H1 (cell line): ENCODE measurements around the gene GSG1L. TPM values are rescaled to one million over a fixed set of nuclear protein-coding genes. Genes with fewer than 3 reads are reported as not detected.

Source experiments
- CTCF ChIA-PET: fragments of 300-600 bp; sonication (Branson Sonifier 250); formaldehyde crosslinking; loops from one replicate; lab custom pipeline; 2021; ENCODE audit not compliant: partially characterized antibody; lab: Charles Lee
- POLR2A ChIA-PET: fragments of 300-600 bp; sonication (Branson Sonifier 250); formaldehyde crosslinking; loops from one replicate; lab custom pipeline; 2021; ENCODE audit warnings: inconsistent platforms; ENCODE audit not compliant: partially characterized antibody; lab: Charles Lee
- DNase-seq, 2 experiments: peaks; one replicate each; pipeline versions ENCODE4 v3.0.0 to v3.0.0-alpha.2; 2010 to 2022; ENCODE audit warnings: low spot score in 2 of 2, low read depth in 1 of 2, mixed read lengths in 1 of 2
- FAIRE-seq: peaks from 2 replicates; lab custom pipeline; 2011; peaks lifted over from hg19 to GRCh38; lab: Jason Lieb, UNC
- H2AFZ ChIP-seq: 2 replicates; pipeline ENCODE4 v1.8.1; 2012; ENCODE audit warnings: low read length, inconsistent platforms
- H2AK5ac ChIP-seq: 2 replicates; pipeline ENCODE4 v1.6.1; 2013; ENCODE audit warnings: low read depth, low read length
- H2BK120ac ChIP-seq: replicated peaks from 2 replicates; pipeline ENCODE3; 2013; ENCODE audit warnings: low read depth, low read length, inconsistent platforms
- H2BK12ac ChIP-seq: 2 replicates; pipeline ENCODE4 v1.6.1; 2013; ENCODE audit warnings: low read depth, low read length
- H2BK15ac ChIP-seq: 2 replicates; pipeline ENCODE4 v1.6.1; 2013; ENCODE audit warnings: low read length
- H2BK20ac ChIP-seq: 2 replicates; pipeline ENCODE4 v1.6.1; 2013; ENCODE audit warnings: low read length
- H2BK5ac ChIP-seq: 2 replicates; pipeline ENCODE4 v1.6.1; 2013; ENCODE audit warnings: low read depth, low read length
- H3K14ac ChIP-seq: 2 replicates; pipeline ENCODE4 v1.6.1; 2013; ENCODE audit warnings: inconsistent platforms; ENCODE audit not compliant: insufficient read length
- H3K18ac ChIP-seq: 2 replicates; pipeline ENCODE4 v1.6.1; 2013; ENCODE audit warnings: low read length; ENCODE audit errors: extremely low read depth
- H3K23ac ChIP-seq: 2 replicates; pipeline ENCODE4 v1.6.1; 2013; ENCODE audit warnings: inconsistent platforms; ENCODE audit not compliant: insufficient read length
- H3K23me2 ChIP-seq: 2 replicates; pipeline ENCODE4 v1.6.1; 2013; ENCODE audit warnings: low read depth, low read length
- H3K27ac ChIP-seq: 2 replicates; pipeline ENCODE4 v1.6.1; 2011; ENCODE audit warnings: low read depth, low read length, inconsistent platforms
- H3K27me3 ChIP-seq, 4 experiments: replicated peaks in 1 of 4; 1 replicate in 1 of 4; 2 replicates in 3 of 4; pipeline versions ENCODE4 v1.6.1 to v1.8.1; 2011 to 2013; ENCODE audit warnings: low read length in 3 of 4, mild to moderate bottlenecking in 3 of 4, inconsistent platforms in 2 of 4, mixed read lengths in 2 of 4, moderate library complexity in 1 of 4; ENCODE audit not compliant: control insufficient read depth in 3 of 4, insufficient read depth in 3 of 4; ENCODE audit errors: extremely low read depth in 1 of 4
- H3K36me3 ChIP-seq, 4 experiments: 2 replicates each; pipeline versions ENCODE4 v1.6.1 to v1.8.1; 2011 to 2013; ENCODE audit warnings: mild to moderate bottlenecking in 4 of 4, low read length in 3 of 4, moderate library complexity in 2 of 4, control low read depth in 1 of 4, inconsistent platforms in 1 of 4; ENCODE audit not compliant: insufficient read depth in 4 of 4, control insufficient read depth in 2 of 4
- H3K4ac ChIP-seq: replicated peaks from 2 replicates; pipeline ENCODE3; 2013; ENCODE audit warnings: low read length, low read depth, mixed read lengths, inconsistent platforms; ENCODE audit not compliant: insufficient read length
- H3K4me1 ChIP-seq, 4 experiments: replicated peaks in 1 of 4; 1 replicate in 1 of 4; 2 replicates in 3 of 4; pipeline versions ENCODE4 v1.6.1 to v1.8.1; 2011 to 2013; ENCODE audit warnings: low read length in 3 of 4, inconsistent platforms in 2 of 4, mixed read lengths in 1 of 4; ENCODE audit not compliant: insufficient read depth in 4 of 4, control insufficient read depth in 3 of 4
- H3K4me2 ChIP-seq, 2 experiments: 2 replicates each; pipeline versions ENCODE4 v1.6.1 to v1.8.1; 2011 to 2013; ENCODE audit warnings: low read depth in 2 of 2, low read length in 2 of 2, control low read depth in 1 of 2, inconsistent platforms in 1 of 2, mild to moderate bottlenecking in 1 of 2; ENCODE audit not compliant: insufficient read depth in 1 of 2
- H3K4me3 ChIP-seq, 4 experiments: fragments of 200-600, 300-600 bp in 1 of 4; sonication (generic), shearing (Covaris generic), sonication (Bioruptor Twin) in 1 of 4; 2 replicates each; pipeline versions ENCODE4 v1.5.1 to v1.8.1; 2011 to 2016; ENCODE audit warnings: low read length in 4 of 4, low read depth in 3 of 4, control low read depth in 2 of 4, inconsistent platforms in 2 of 4, mild to moderate bottlenecking in 2 of 4, mixed read lengths in 1 of 4, moderate library complexity in 1 of 4; ENCODE audit not compliant: insufficient read depth in 2 of 4; ENCODE audit errors: extremely low read depth in 1 of 4
- H3K56ac ChIP-seq: replicated peaks from 2 replicates; pipeline ENCODE3; 2013; ENCODE audit warnings: low read depth, mild to moderate bottlenecking, mixed read lengths, low read length, inconsistent platforms; ENCODE audit not compliant: insufficient read length
- H3K79me1 ChIP-seq: 2 replicates; pipeline ENCODE4 v1.6.1; 2013; ENCODE audit warnings: low read depth, low read length, control low read depth
- H3K79me2 ChIP-seq, 2 experiments: 2 replicates each; pipeline versions ENCODE4 v1.6.1 to v1.8.1; 2012 to 2013; ENCODE audit warnings: low read length in 2 of 2, mild to moderate bottlenecking in 2 of 2, inconsistent platforms in 1 of 2; ENCODE audit not compliant: insufficient read depth in 2 of 2, control insufficient read depth in 1 of 2
- H3K9ac ChIP-seq, 4 experiments: replicated peaks in 1 of 4; 1 replicate in 1 of 4; 2 replicates in 3 of 4; pipeline versions ENCODE4 v1.6.1 to v1.8.1; 2011 to 2013; ENCODE audit warnings: low read depth in 3 of 4, low read length in 3 of 4, control low read depth in 2 of 4, mild to moderate bottlenecking in 2 of 4, moderate library complexity in 2 of 4, inconsistent platforms in 1 of 4; ENCODE audit errors: extremely low read depth in 1 of 4
- H3K9me3 ChIP-seq, 2 experiments: 2 replicates each; pipeline versions ENCODE4 v1.6.1 to v1.8.1; 2012 to 2013; ENCODE audit warnings: mild to moderate bottlenecking in 2 of 2, moderate library complexity in 2 of 2, control low read depth in 1 of 2, inconsistent platforms in 1 of 2, low read depth in 1 of 2, low read length in 1 of 2, mixed read lengths in 1 of 2; ENCODE audit not compliant: insufficient read depth in 2 of 2
- H4K20me1 ChIP-seq, 2 experiments: replicated peaks in 1 of 2; 2 replicates each; pipeline versions ENCODE3 to v1.8.1; 2011 to 2013; ENCODE audit warnings: inconsistent platforms in 2 of 2, low read length in 2 of 2, mild to moderate bottlenecking in 1 of 2; ENCODE audit not compliant: insufficient read depth in 2 of 2, control insufficient read depth in 1 of 2
- H4K5ac ChIP-seq: 2 replicates; pipeline ENCODE4 v1.6.1; 2013; ENCODE audit warnings: low read length, low read depth, mixed read lengths, inconsistent platforms; ENCODE audit not compliant: insufficient read length
- H4K8ac ChIP-seq: 2 replicates; pipeline ENCODE4 v1.8.0; 2013; ENCODE audit warnings: mild to moderate bottlenecking, moderate library complexity, low read length, inconsistent platforms; ENCODE audit not compliant: insufficient read depth; ENCODE audit errors: extremely low read depth
- H4K91ac ChIP-seq: replicated peaks from 2 replicates; pipeline ENCODE3; 2013; ENCODE audit warnings: low read length, mixed read lengths, inconsistent platforms; ENCODE audit not compliant: insufficient read length
- CBX8 ChIP-seq: fragments of 300-800, 300-1000 bp; sonication (generic); IDR thresholded peaks from 2 replicates; pipeline ENCODE4 v1.7.1; 2016; ENCODE audit warnings: low read depth, low read length, borderline replicate concordance
- WGBS, 2 experiments: shearing (Covaris generic) in 1 of 2; methylation state at CpG; one replicate each; pipeline versions ENCODE4 v1.1.6 to v1.1.7; 2013 to 2015; ENCODE audit warnings: low lambda C conversion rate in 2 of 2, mixed read lengths in 2 of 2, inconsistent platforms in 1 of 2, low coverage in 1 of 2, missing lambda C conversion rate in 1 of 2; ENCODE audit not compliant: insufficient replicate concordance in 2 of 2, insufficient coverage in 1 of 2, insufficient read length in 1 of 2; ENCODE audit errors: extremely low coverage in 1 of 2, missing lambda C conversion rate in 1 of 2; 5-methylcytosine and 5-hydroxymethylcytosine counted together
- polyA plus RNA-seq, 7 experiments: library from polyadenylated mRNA; depleted of rRNA in 3 of 7; stranded (reverse) in 5 of 7; unstranded in 2 of 7; fragments of >200 nt in 5 of 7; fragments of 200-250 nt in 2 of 7; gene quantifications; 1 replicate in 5 of 7; 2 replicates in 1 of 7; 4 replicates in 1 of 7; pipeline versions ENCODE4 v1.2.1 to v1.2.3, GENCODE V29; 2011 to 2013; ENCODE audit warnings: missing spikeins in 2 of 7, mixed read lengths in 2 of 7
- total RNA-seq: library from RNA; stranded (reverse); fragmentation: NEBNext Ultra II Directional; extraction: Animal tissue kit (Norgen Biotek cat#: 25700); gene quantifications from 2 replicates; pipeline ENCODE4 v1.2.1, GENCODE V29; 2021

The GSG1L gene
- total and polyA plus RNA-seq, 2 of the 8 experiments (the other 6 are each of a cell fraction or from before 2014, with no cell fraction given), result 0.71 to 1.1 TPM

DNA sequence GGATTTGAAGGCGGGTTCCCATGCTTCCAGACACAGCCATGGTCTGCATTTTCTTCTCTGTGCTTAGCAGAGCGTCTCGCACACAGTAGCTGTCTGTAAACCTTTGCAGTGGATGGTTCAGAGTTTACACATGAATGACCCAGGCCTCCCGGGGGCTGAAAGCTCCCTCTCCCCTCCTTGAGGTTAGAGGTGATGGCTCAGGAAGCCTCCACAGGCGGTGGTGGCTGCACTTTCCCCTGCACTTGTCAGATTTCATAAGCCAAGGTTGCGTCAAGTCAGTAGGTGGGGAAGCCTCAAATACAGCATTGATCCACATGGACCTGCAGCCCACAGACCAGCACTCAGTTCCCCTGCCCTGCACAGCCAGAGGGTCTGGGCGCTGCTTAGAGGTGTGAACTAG, 301.7 kb downstream of the GSG1L start:
- no peak overlapping the region for H3K23ac ChIP-seq
- H4K20me1 ChIP-seq, result peaks cover 0 to 2% of the 10 kb centered on the region in 2 experiments
- H3K4me1 ChIP-seq, result peaks cover 0 to 3% (median 1%) of the 10 kb centered on the region in 4 experiments; a peak in 2 of 7 replicates
- no peak overlapping the region for H2BK120ac ChIP-seq
- ChIA-PET CTCF (interaction anchor here (1.1 to 3.3 kb wide), 5 partner anchors 10 to 122 kb away, joined by 3 to 12 read pairs (median 5); no protein-coding TSS in a partner anchor), POLR2A (no interaction called here)
- no peak overlapping the region for H2BK15ac ChIP-seq
- no peak overlapping the region for H3K14ac ChIP-seq
- peaks cover 0 to 7% (median 0%) of the 10 kb centered on the region in 4 experiments; a peak in 3 of 8 replicates for H3K36me3 ChIP-seq
- H4K5ac ChIP-seq, result no peak overlapping the region
- no peak overlapping the region for H2AFZ ChIP-seq
- no peaks in the 10 kb centered on the region for H3K79me1 ChIP-seq
- H3K56ac ChIP-seq, result no peak overlapping the region
- no peak overlapping the region for H4K91ac ChIP-seq
- no peak overlapping the region for H3K4ac ChIP-seq
- no peaks in the 10 kb centered on the region for H3K27me3 ChIP-seq
- H3K4me2 ChIP-seq, result no peak overlapping the region
- H2BK20ac ChIP-seq, result no peak overlapping the region
- H3K4me3 ChIP-seq, result no peak overlapping the region
- H3K79me2 ChIP-seq, result no peaks in the 10 kb centered on the region
- no peak overlapping the region for H3K18ac ChIP-seq
- H2BK5ac ChIP-seq, result no peak overlapping the region
- H4K8ac ChIP-seq, result no peak overlapping the region
- no peaks in the 10 kb centered on the region for H3K23me2 ChIP-seq
- no peak for DNase-seq
- no peak overlapping the region for H2AK5ac ChIP-seq
- peaks cover 4 to 8% of the 10 kb centered on the region in 2 experiments; a peak in 3 of 4 replicates for H3K9me3 ChIP-seq
- no peak overlapping the region for H2BK12ac ChIP-seq
- no peak for FAIRE-seq
- no peak overlapping the region for H3K27ac ChIP-seq
- no peak overlapping the region for H3K9ac ChIP-seq
- WGBS, 2 experiments, result 78% methylated on average over 7 of the region's 7 CpGs; no CpG with 5 or more reads in 1 of the 2 experiments
- TF ChIP-seq CBX8, result no peak
